Measurements from ENCODE around the gene RAB40C.

RAB40C gene

DNA sequence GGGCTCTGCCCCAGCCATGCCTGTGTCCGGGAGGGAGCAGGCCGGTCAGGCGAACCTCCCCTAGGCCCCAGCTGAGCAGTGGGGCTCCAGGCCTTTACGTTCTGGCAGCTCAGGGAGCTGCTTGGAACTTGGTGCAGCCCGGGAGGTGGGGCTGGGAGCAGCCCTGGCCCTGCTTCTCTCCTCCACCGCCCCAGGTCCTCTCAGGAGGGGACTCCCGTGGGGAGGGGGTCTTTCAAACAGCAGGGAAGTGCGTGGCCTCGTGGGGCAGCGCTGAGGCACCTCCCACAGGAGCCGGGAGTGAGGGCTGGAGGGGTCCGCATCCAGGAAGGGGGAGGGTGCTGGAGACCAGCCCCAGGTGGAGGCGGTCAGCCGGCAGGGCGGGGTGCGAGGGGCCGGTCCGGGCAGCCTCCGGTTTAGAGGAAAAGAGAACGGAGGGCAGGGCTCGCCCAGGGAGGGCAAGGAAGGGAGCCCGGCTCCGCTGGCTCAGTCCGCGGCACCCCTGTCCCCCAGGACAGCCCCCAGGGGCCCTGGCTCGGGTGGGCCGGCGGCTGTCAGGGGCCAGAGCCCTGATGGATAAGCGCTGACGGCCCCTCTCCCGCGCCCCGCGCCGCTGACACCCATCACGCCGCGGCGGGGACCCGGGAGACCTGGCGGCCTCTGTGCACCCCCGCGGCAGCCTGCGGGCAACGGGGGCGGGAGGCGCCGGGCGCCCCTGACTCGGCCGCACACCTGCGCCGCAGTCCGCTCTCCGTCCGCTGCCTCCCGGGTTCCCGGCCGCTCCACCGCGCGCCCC, 30.3 kb upstream of the RAB40C start:
- DNase-seq = no peak

GRCh38 chr16:560204-560700, 29.6 kb upstream of the RAB40C start, which contains the start of gene PRR35:
TSS of gene PRR35 (plus strand) at chr16:560394. CDS start at chr16:563295, 2,901 bp downstream.
- DNase-seq = no peak

- no peak for DNase-seq
Measured at GRCh38 chr16:560701-561412, 29.0 kb upstream of the RAB40C start.

- DNase-seq = no peak
Measured at GRCh38 chr16:561413-561794, 28.5 kb upstream of the RAB40C start.

DNA sequence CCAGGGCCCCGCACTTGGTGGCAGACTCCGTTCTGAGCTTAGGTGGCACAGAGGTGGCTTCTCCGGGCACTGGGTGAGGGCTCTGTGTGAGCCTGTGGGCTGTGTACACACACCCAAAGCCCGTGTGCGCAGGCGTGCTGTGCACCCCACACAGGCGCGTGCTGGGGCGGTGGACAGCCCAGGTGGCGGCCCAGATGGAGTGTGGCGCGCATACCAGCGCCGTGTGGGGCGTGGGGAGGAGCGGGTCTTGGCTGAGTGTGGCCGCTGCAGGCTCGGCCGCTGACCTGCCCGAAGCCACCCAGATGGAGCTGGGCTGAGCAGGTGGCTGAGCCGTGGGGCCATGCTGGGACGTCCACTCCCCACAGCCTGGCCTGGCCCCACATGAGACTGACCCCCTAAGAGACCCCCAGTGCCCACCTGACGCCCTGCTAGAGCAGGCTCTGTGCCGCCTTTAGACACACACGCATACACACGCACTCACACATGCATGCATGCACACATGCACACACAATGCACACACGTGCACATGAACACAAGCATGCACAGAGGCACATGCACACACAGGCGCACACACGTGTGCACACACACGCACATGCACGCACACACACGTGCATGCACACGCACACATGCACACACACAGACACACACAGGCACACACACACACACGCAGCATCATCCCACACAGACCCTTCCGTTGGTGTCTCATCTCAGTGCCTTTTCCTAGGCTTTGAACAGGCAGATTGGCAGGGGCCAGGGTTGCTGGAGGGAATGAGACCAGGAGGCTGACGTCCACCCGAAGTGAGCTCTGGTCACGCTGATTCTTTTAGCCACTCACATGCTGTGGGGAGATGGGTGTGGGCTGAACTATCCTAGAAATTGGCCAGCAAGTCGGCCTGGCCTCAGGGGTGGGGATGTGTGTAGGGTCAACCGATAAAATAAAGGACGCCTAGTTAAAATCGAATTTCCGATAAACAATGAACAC, 27.6 kb upstream of the RAB40C start:
- no peak for DNase-seq

GRCh38 chr16:563072-563644, 26.7 kb upstream of the RAB40C start:
- no peak for DNase-seq

GRCh38 chr16:564690-565418, 25.0 kb upstream of the RAB40C start:
- no peak for DNase-seq

GRCh38 chr16:565419-566330, 24.2 kb upstream of the RAB40C start:
- DNase-seq = no peak

GRCh38 chr16:566475-567372, 23.1 kb upstream of the RAB40C start, which contains the start of gene NHLRC4:
TSS of gene NHLRC4 (plus strand) at chr16:567005. CDS start at chr16:568048, 1,043 bp downstream.
- peak; percentile 52 for DNase-seq

- no peak for DNase-seq
Measured at GRCh38 chr16:567373-568256, 22.3 kb upstream of the RAB40C start.

DNA sequence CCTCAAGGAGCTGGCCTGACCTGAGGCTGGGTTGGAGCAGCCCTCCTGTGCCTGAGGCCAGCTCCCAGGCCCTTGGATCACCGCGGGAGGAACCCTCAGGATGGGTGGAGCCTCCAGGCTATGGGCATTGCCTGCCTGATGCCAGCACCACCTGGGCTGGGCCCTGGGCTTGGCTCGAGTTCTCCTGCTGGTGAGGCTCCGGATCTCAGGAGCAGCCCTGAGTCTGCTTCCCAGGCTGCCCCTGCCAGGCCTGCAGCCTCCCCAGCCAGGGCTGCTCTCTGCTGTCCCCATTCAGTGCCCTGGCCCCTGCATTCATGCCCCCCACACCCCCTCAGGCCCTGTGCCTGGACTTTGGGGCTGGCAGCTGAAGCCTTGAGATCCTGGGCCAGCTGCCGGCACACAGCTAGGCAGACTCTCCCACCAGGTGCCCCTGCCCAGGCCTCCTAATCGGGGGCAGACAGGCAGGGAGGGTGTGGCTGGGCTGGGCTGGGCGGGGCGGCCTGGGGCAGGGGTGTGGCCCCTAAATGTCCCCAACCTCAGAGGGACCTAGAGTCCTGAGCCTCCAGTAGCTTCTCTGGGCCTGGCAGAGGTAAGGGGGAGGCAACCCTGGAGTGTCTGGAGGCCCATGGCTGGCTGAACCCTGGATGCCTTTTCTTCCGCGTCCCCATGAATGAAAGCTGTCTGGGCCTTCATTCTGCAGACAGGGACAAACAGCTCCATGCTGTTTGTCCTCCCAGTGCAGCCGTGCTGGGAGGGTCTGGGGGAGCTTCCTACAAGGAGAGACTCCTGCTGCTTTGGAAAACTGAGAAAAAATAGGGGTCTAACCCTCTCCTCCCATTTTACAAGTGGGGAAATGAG, 21.2 kb upstream of the RAB40C start:
- no peak for DNase-seq

GRCh38 chr16:569445-570254, 20.2 kb upstream of the RAB40C start, which contains the start of gene PIGQ:
TSS of gene PIGQ (plus strand) at chr16:569968. CDS start at chr16:574075, 4,107 bp downstream.
- peak; percentile 53 for DNase-seq

GRCh38 chr16:572865-573650, 16.8 kb upstream of the RAB40C start:
- DNase-seq = no peak

DNA sequence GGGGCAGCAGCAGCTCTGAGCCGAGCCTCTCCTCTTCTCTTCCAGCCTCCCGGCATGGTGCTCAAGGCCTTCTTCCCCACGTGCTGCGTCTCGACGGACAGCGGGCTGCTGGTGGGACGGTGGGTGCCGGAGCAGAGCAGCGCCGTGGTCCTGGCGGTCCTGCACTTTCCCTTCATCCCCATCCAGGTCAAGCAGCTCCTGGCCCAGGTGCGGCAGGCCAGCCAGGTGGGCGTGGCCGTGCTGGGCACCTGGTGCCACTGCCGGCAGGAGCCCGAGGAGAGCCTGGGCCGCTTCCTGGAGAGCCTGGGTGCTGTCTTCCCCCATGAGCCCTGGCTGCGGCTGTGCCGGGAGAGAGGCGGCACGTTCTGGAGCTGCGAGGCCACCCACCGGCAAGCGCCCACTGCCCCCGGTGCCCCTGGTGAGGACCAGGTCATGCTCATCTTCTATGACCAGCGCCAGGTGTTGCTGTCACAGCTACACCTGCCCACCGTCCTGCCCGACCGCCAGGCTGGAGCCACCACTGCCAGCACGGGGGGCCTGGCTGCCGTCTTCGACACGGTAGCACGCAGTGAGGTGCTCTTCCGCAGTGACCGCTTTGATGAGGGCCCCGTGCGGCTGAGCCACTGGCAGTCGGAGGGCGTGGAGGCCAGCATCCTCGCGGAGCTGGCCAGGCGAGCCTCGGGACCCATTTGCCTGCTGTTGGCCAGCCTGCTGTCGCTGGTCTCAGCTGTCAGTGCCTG, 15.7 kb upstream of the RAB40C start:
- no peak for DNase-seq

Measured in inflammatory macrophage treated with lipopolysaccharide for 4 hours (primary cell).